IPS-18c (cell line): ENCODE data around the gene ATF7.
"Not testable (repeated sequence)": the region's sequence is repeated elsewhere in the genome, so short reads cannot be mapped to it uniquely, and the experiment has no call there.

Experiments
- H3K4me3 ChIP-seq: 2 replicates; pipeline ENCODE4 v1.7.0; 2013; ENCODE audit warnings: low read depth, mild to moderate bottlenecking, low read length, moderate library complexity; ENCODE audit not compliant: insufficient read depth
- H3K9me3 ChIP-seq: one replicate; pipeline ENCODE4 v1.6.1; 2013; ENCODE audit warnings: mild to moderate bottlenecking, low read length, moderate library complexity; ENCODE audit not compliant: control insufficient read depth, insufficient read depth

Gene ATF7

DNA sequence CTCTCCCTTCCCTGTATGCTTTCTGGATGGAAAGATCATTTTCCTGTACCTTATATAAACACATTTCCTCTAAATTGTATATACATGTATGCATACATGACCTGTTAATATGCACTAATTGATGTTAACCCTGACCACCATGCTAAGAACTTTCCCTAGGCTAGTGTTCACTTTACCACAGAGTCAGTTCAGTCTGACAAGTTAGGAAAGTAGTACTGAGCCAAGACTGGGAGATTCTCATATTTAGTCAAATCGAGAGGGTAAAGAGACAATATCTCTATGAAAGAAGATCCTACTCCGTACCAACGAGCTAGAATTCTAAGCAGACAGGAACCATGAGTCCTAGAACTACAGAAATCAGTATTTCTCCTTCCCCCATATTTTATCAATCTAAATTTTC, 36.8 kb downstream of the ATF7 start:
- H3K9me3 ChIP-seq: no peaks in the 10 kb centered on the region
- H3K4me3 ChIP-seq: no peak overlapping the region

GRCh38 chr12:53588123-53588522, 38.1 kb downstream of the ATF7 start:
- Histone ChIP-seq H3K4me3 (no peak overlapping the region), H3K9me3 (peaks cover 4% of the 10 kb centered on the region)

GRCh38 chr12:53586745-53587144, 39.4 kb downstream of the ATF7 start:
- H3K4me3 ChIP-seq: no peak overlapping the region

GRCh38 chr12:53585448-53586125, 40.6 kb downstream of the ATF7 start:
- Histone ChIP-seq H3K9me3 (peaks cover 4% of the 10 kb centered on the region), H3K4me3 (no peak overlapping the region)

More at GRCh38 chr12:53586745-53587144, 39.4 kb downstream of the ATF7 start:
- peaks cover 4% of the 10 kb centered on the region for H3K9me3 ChIP-seq

GRCh38 chr12:53579545-53579955, 46.6 kb downstream of the ATF7 start:
- peaks cover 4% of the 10 kb centered on the region for H3K9me3 ChIP-seq
- no peak overlapping the region for H3K4me3 ChIP-seq

DNA sequence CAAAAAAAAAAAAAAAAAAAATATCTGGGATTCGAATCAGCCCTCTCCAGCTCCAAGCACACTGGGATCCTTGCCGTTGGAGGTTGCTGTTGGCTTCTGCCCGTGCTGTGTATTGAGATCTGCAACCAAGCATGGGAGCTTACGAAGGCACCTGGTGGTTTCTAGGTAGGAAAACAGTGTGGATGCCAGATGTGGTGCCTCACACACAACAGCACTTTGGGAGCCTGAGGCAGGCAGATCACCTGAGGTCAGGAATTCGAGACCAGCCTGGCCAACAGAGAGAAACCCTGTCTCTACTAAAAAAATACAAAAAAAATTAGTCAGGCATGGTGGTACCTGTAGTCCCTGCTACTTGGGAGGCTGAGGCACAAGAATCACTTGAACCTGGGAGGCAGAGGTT, 47.4 kb downstream of the ATF7 start:
- Histone ChIP-seq H3K9me3 (peaks cover under 1% of the 10 kb centered on the region), H3K4me3 (no peak overlapping the region)

DNA sequence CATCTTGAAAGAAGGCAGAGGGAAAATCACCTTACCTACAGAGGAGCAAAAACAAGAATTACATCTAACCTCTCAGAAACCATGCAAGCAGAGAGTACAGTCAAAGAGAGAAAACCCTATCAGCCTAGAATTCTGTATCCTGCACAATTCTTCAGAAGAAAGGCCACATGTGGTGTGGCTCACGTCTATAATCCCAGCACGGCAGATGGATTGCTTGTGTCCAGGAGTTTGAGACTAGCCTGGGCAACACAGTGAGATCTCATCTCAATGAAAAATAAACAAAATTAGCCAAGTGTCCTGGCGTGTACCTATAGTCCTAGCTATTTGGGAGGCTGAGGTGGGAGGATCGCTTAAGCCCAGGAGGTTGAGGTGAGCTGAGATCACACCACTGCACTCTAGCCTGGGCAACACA, 48.2 kb downstream of the ATF7 start:
- no peak overlapping the region for H3K4me3 ChIP-seq
- H3K9me3 ChIP-seq: no peaks in the 10 kb centered on the region

GRCh38 chr12:53575502-53576249, 50.5 kb downstream of the ATF7 start:
- no peaks in the 10 kb centered on the region for H3K9me3 ChIP-seq
- H3K4me3 ChIP-seq: no peak overlapping the region

- Histone ChIP-seq H3K9me3 (no peaks in the 10 kb centered on the region), H3K4me3 (no peak overlapping the region)
These were observed 53.9 kb downstream of the ATF7 start for GRCh38 chr12:53572134-53572758.

DNA sequence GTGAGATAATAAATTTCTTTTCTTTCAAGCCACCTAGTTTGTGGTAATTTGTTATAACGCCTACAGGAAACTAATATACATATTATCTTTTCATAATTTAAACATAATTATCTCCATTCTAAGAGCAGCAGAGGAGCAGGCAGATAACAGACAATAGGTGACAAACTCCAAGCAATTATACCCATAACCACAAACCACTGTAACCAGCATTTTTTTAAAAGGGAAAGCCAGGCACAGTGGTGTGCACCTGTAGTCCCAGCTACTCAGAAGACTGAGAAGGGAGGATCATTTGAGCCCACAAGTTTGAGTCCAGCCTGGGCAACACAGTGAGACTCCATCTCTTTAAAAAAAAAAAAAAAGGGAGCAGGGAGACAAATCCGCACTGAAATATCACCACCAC, 54.9 kb downstream of the ATF7 start:
- Histone ChIP-seq H3K9me3 (no peaks in the 10 kb centered on the region), H3K4me3 (no peak overlapping the region)

GRCh38 chr12:53568809-53569557, 57.2 kb downstream of the ATF7 start:
- H3K9me3 ChIP-seq: no peaks in the 10 kb centered on the region
- no peak overlapping the region for H3K4me3 ChIP-seq

- H3K9me3 ChIP-seq: no peaks in the 10 kb centered on the region
- no peak overlapping the region for H3K4me3 ChIP-seq
These were observed 58.0 kb downstream of the ATF7 start for GRCh38 chr12:53567961-53568808.

DNA sequence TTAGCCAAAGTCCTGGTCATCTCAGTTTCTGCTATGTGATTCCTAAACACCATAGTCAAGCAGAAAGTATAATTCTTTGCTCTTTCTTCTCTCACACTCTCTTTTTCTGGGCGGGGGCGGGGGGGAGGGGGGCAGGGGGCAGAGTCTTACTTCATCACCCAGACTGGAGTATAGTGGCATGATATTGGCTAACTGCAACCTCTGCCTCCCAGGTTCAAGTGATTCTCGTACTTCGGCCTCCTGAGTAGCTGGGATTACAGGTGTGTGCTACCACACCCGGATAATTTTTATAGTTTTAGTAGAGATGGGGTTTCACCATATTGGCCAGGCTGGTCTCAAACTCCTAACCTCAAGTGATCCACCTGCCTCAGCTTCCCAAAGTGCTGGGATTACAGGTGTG, 60.8 kb downstream of the ATF7 start:
- H3K4me3 ChIP-seq: not testable (repeated sequence)

GRCh38 chr12:53564941-53565340, 61.2 kb downstream of the ATF7 start:
- Histone ChIP-seq H3K4me3 (no peak overlapping the region), H3K9me3 (no peaks in the 10 kb centered on the region)

More for the DNA sequence above, 60.8 kb downstream of the ATF7 start:
- H3K9me3 ChIP-seq: not testable (repeated sequence)

GRCh38 chr12:53564278-53564677, 61.9 kb downstream of the ATF7 start:
- Histone ChIP-seq H3K9me3 (no peaks in the 10 kb centered on the region), H3K4me3 (no peak overlapping the region)

GRCh38 chr12:53563452-53564028, 62.6 kb downstream of the ATF7 start:
- Histone ChIP-seq H3K4me3 (no peak overlapping the region), H3K9me3 (no peaks in the 10 kb centered on the region)
